GM12801 (cell line): ENCODE results near the gene HBZ.

Source experiments
- CTCF ChIP-seq: IDR thresholded peaks from one replicate; pipeline ENCODE4 v1.5.1; 2011; ENCODE audit warnings: control low read depth; ENCODE audit not compliant: insufficient read length; ENCODE audit errors: extremely low read depth

HBZ gene

DNA sequence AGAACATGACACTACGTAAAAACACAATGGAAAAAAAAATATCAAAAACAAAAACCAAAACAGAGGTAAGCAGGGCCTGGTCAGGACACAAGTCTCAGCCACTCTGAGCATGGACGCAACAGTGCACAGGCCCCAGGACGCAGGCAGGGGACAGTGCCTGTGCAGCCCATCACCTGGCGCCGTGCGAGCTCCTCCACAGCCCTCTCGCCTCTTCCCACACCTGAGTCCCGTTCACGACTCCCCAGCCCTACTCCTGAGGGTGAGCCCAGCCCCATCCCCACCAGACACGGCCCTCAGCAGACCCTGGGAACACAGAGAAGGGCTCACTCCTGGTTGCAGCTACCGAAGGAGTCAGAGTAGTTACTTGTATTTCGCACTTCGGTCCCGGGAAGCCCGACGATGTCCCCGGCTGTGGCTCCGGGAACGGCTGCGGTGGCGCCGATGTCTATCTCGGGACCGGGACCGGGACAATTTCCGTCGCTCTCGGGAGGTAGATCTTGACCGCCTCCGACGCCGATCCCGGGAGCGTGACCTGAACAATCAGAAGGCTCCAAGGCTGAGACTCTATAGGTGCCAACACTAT is 37.3 kb downstream of the HBZ start:
- no peak for TF ChIP-seq CTCF

DNA sequence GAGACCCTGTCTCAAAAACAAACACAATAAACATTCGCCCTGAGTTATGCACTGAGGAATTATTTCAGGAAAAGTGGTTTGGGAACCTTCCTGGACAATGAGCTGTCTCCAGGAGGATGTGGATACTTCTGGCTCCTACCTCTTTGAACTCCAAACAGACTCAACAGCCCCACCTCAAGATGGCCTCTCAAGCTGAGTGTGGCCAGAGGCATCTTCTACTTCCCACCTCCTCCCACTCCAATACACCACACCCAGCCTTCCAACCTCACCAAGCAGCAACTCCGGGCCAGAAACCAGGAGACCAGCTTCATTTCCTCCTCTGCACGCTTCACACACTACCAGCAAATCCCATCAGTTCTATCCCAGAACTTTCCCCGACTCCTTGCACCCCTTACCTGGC is 39.4 kb downstream of the HBZ start:
- no peak for TF ChIP-seq CTCF

- no peak for TF ChIP-seq CTCF
These were observed 40.2 kb downstream of the HBZ start for GRCh38 chr16:192686-193085.

GRCh38 chr16:193441-193840 is 41.0 kb downstream of the HBZ start:
- no peak for TF ChIP-seq CTCF

- TF ChIP-seq CTCF, result no peak
These were observed 42.1 kb downstream of the HBZ start for GRCh38 chr16:194516-194915.

- no peak for TF ChIP-seq CTCF
These were observed 47.9 kb downstream of the HBZ start for GRCh38 chr16:200388-200787.

GRCh38 chr16:203246-203645 is 50.8 kb downstream of the HBZ start:
- no peak for TF ChIP-seq CTCF
